ENCODE measurements around the gene CREBL2.
"Not testable (repeated sequence)": the region's sequence is repeated elsewhere in the genome, so short reads cannot be mapped to it uniquely, and the experiment has no call there.

Gene CREBL2

DNA sequence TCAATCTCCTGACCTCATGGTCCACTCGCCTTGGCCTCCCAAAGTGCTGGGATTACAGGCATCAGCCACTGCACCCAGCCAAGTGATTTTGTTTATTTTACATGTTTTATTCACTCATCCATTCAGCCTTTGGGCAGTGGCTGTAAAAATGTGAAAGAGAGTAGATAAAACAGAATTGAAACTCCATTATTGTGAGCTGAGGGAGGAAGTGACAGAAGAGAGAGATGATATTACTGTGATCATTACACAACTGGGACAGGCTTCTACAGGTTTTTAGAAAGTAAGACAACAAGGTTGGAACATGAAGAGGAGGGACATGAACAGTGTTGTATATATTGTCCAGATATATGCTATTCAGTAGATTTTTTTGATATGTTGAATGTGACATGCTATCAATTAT, 25.0 kb downstream of the CREBL2 start:
- DNase-seq (ENCODE audit: low read depth in 2 of 2), result no peak

DNA sequence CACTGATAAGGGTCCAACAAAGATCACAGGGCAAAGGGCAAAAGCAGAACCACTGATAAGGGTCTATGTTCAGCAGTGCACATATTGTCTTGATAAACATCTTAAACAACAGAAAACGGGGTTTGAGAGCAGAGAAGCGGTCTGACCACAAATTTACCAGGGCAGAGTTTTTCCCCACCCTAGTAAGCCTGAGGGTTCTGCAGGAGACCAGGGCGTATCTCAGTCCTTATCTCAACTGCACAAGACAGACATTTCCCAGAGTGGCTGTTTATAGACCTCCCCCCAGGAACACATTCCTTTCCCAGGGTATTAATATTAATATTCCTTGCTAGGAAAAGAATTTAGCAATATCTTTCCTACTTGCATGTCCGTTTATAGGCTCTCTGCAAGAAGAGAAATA, 28.3 kb downstream of the CREBL2 start:
- not testable (repeated sequence) for DNase-seq (ENCODE audit: low read depth in 2 of 2)

DNA sequence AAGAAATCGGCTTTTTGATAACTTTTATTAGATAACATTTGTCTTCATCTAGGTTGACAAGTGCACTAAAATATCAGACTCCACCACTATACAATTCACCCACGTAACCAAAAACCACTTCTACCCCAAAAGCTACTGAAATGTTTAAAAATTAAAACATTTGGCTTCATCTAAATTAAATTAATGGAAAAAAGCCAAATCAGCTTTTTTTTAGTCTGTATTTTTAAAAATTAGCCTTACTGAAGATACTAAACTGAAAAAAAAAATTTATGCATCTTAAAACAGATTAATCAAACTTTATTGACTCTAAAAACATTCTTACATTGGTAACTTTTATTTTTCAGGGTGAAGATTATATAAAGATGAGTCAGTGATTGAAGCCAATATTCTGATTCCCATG, 30.0 kb downstream of the CREBL2 start:
- DNase-seq (ENCODE audit: low read depth in 2 of 2), result no peak

DNA sequence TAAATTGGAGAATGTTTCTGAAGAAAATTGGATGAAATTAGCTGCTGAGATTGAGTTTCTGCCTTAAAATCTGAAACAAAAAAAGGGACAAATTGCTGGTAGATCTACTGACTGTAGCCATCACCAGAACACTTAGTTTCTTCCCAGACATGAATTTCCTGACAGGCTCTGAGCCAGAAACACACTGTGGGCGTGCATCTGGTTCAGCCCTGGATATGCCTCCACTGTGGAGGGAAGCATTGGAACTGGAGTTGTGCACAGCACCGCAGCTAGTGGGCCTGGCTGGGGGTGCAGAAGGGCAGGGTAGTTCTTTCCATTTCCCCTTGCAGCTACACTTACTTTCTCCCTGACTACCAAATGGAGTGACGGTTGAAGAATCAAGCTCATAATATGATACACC, 31.2 kb downstream of the CREBL2 start:
- DNase-seq (ENCODE audit: low read depth in 2 of 2), result no peak

DNA sequence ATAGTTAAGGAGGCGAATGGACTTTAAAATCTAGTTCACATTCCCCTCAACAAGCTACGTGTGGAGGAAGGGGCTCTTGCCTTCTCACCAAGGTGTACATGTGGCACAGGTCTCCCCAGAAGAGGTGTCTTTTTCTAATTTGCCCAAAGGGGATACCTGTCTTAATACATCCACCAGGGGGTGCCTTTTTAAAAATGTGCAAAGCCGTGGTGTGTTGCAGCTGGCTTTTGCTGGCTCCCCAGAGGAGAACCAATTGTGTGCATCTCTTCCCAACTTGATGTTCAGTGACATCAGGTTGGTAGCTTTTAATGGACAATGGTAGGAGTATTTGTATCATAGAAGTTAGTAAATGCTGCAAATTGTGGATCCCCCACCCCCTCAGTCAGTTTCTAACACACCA, 33.8 kb downstream of the CREBL2 start:
- no peak for DNase-seq (ENCODE audit: low read depth in 2 of 2)

DNA sequence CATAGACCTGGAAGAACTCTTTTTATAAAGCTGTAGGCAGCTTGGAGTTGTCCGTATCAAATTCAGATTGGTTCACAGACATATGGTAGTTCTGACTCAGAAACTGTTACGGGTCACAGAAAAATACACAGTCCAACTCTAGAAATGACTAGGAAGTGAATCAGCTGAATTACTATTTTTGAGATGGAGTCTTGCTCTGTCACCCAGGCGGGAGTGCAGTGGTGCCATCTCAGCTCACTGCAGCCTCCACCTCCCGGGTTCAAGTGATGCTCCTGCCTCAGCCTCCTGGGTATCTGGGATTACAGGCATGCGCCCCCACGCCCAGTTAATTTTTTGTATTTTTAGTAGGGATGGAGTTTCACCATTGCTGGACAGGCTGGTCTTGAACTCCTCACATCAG, 34.3 kb downstream of the CREBL2 start:
- DNase-seq (ENCODE audit: low read depth in 2 of 2), result not testable (repeated sequence)

DNA sequence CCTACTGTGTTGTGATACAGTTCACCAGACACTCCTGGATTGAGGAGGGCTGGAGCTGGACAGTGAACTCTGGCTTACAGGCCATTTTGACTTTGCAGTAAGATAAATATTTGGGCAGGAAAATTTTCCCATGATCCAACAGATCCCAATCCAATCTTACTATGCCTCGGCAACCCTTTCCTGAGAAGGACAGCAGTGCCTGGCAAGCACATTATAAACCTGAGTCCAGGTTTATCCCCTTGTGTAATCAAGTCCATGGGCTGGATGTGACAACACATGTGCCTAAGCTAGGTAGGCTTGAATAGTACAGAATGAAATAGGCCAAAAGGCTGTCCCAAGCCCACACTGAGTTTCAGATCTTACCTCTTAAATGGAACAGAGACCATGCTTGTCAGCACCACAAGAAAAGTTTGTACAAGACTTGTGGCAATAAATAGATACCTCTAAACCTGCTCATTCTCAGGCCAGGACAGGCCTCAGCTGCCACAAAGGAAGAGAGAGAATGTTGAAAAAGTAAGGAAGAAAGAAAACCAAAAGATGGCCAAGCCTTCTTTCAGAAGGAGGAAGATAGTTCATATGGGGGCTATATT, 34.9 kb downstream of the CREBL2 start:
- no peak for DNase-seq (ENCODE audit: low read depth in 2 of 2)

DNA sequence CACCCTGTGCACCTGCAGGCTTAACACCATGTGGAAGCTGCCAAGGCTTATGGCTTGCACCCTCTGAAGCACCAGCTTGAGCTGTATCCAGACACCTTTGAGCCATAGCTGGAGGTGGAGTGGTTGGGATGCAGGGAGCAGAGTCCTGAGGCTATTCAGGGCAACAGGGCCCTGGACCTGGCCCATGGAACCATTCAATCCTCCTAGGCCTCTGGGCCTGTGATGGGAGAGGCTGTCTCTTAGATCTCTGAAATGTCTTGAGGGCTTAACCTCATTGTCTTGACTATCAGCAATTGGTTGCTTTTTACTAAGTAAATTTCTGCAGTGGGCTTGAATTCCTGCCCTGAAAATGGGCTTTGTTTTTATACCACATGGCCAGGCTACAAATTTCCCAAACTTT, 36.6 kb downstream of the CREBL2 start:
- no peak for DNase-seq (ENCODE audit: low read depth in 2 of 2)

DNA sequence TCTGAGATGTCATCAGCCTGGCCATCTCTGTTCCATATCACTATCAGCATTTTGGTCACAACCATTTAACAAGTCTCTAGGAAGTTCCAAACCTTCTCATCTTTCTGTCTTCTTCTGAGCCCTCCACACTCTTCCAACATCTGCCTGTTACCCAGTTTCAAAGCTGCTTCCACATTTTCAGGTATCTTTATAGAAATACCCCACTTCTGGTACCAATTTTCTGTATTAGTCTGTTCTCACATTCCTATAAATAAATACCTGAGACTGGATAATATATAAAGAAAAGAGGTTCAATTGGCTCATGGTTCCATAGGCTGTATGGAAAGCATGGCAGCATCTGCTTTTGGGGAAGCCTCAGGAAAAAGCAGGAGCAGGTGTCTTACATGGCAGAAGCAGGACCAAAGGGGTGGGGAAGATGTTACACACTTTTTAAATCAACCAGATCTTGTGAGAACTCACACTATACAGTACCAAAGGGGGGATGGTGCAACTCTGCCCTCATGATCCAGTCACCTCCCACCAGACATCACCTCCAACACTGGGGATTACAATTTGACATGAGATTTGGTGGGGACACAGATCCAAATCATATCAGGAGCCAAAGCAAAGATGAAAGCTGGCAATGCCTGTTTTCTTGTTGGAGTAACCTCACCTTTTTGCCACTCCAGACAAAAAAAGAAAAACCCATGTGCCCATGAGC, 37.4 kb downstream of the CREBL2 start:
- DNase-seq (ENCODE audit: low read depth in 2 of 2), result no peak

DNA sequence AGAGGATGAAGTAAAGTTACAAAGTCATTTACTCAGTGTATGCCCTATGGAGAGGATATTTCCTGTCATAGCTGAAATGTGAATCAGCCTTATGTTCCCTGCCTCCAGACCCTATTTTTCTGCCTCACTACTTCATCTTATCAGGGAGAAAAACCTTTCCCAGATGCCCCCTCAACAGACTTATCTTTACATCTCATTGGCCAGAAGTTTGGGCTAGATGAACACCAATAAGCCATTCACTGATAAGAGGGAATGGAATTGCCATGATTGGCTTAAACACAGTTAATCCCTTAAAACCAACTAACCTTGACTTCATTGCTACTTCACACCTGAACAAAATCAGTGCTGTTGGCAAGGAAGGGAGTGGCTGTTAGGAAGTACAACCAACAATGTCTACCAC, 40.1 kb downstream of the CREBL2 start:
- no peak for DNase-seq (ENCODE audit: low read depth in 2 of 2)

DNA sequence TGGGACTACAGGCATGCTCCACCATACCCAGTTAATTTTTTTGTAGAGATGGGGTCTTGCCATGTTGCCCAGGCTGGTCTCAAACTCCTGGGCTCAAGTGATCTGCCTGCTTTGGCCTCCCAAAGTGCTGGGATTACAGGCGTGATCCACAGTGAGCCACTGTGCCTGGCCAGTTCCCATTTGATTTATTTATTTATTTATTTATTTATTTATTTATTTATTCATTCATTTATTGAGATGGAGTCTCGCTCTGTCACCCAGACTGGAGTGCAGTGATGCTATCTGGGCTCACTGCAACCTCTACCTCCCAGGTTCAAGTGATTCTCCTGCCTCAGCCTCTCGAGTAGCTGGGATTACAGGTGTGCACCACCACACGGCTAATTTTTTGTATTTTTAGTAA, 41.0 kb downstream of the CREBL2 start:
- not testable (repeated sequence) for DNase-seq (ENCODE audit: low read depth in 2 of 2)

DNA sequence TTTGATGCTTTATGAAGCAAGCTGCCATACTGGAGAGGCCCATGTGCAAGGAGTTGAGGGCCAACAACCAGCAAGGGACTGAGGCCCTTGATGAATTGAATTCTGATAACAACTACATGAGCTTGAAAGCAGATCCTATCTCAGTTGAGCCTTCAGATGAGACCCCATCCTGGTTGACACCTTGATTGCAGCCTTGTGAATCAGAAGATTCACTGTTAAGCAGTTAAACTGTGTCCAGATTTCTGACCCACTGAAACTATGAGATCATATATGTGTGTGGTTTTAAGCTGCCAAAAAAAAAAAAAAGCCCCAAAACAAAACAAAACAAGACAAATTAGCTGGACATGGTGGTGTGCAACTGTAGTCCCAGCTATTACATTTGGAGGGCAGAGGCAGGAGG, 42.2 kb downstream of the CREBL2 start:
- no peak for DNase-seq (ENCODE audit: low read depth in 2 of 2)

DNA sequence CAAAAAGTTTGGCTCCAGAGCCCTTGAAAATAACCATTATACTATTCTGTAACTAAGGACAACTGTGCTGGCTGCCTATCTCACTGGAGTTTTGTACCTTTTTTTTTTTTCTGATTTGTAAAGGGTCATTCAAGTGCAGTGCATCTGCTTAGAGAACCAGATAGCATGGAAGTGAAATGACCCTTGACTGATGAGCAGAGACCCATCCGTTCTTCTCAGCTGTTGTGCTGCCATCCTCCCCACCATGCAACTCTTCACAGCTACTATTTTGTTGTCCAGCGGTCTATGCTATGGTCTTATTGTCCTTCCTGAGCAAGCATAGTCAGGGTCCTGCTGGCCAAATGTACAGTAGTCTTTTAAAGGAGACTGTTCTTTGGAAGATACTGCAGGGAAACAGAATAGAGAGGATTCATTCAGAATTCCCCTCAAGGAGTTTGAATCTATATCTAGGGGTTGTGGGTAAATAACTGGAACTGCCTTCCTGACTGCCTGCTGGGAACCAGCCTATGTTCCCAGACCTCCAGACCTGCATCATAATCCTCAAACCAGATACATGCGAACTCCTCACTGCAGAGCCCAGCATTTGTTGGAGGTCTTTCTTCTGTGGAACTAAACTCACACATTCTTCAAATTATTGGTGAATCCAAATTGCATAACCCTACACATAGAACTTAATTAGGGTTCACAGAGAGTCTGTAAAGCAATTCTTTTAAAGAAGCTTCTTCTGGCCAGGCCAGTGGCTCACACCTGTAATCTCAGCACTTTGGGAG, 43.2 kb downstream of the CREBL2 start:
- no peak for DNase-seq (ENCODE audit: low read depth in 2 of 2)

DNA sequence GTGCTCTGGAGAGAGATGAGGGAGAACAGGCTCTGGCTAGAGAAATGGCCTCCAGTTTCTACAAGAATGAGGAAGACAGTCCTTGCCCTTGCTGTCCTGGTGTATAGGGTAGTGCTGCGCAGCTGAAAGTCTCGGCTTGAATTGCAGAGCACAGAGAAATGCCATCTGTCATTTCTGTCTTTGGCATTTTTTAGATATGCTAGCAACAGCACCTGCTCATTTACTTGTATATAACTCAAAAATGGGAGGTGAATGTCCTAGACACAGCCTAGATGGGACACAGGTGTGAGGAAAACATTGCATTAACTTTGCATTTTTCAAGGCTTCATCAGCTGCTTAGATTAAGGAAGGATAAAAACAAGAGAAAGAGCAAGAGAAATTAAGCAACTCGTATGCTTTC, 48.5 kb downstream of the CREBL2 start:
- no peak for DNase-seq (ENCODE audit: low read depth in 2 of 2)

DNA sequence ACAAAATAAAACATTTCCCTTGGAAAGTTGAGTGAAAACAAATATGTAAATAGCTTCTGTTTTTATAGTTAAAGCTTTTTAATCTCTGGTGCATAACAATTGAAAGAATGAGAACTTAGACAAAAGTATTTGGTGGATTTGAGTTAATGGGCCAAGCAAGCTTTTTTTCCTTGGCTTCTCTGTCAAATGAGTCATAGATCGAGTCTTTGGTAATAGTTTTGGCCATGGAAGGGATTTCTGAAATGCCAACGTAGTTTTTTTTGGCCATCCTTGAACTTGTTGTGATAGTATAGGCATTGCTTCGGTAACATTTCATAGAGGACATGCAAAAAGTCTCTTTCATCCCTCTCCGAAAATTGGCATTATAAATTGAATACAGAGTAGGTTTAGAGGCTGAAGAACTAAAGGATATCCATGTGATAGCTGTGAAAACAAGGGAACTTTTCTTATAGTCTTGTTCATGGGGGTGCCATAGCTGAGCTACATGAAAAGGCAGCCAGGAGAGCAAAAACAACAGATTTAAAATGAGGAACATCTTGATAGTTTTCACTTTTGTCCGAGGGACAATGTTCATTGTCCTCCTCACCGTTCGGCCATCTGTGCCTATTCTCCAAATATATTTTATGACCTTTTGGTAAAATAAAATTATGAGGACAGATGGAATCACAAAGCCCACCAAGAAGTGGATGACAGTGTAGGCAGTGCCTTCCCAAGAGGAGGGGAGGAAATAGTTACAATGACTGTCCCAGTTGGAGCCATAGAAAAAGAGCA, 49.6 kb downstream of the CREBL2 start:
- DNase-seq (ENCODE audit: low read depth in 2 of 2), result no peak

DNA sequence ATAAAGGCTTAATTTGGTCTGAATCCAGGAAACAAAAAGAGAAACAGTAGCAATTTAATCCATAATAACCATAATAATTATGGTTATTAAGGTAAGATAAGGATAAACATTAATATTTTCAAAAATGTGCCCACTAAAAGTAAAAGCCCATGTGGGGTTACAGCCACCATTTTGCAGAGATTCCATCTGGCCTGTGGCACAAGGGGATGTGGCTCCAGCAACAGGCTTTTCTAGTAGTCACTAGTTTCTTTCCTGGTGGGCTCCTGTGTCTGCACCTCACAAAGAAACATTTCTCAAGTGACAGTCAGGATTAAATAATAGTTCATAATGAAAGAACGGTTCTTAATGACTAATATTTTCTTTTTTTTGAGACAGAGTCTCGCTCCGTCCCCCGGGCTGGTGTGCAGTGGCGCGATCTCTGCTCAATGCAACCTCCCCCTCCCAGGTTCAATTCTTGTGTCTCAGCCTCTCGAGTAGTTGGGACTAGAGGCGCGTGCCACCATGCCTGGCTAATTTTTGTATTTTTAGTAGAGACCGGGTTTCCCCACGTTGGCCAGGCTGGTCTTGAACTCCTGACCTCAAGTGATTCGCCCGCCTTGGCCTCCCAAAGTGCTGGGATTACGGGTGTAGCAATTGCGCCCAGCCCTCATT, 52.1 kb downstream of the CREBL2 start:
- no peak for DNase-seq (ENCODE audit: low read depth in 2 of 2)

DNA sequence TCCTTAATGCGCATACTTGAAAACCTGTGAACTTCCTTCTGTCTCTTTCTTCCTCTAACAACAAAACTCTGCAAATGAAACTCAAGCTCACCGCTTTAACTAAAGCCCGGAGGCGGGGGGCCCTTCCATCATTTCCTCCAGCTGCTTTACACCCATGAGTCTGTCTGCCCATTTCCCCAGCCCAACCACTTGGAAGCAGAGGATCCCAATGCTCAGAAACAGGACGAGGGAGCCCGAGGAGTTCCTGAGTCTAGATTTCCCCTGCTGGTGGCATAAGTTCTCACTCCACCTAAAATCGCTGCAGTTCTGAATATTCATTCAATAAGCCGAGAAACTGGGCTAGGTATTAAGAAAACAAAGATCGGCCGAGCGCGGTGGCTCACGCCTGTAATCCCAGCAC, 53.5 kb downstream of the CREBL2 start:
- DNase-seq (ENCODE audit: low read depth in 2 of 2), result no peak

DNA sequence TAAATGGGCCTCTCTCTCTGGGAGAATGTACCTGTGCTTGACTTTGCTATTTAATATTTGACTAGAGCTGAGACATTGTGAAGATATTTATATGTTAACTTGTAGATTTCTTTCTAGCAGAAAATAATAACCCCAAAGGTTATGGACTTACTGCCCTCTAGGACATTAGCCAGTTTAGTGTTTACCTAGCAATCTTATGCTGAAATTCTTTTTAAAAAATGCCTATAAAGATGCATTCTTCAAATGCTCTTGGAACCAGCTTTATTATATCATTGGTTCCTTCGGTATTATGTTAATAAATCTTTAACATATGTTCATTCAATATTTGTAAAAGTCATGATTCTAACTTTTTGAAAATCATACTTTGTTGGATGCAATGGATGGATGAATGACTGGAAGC, 56.3 kb downstream of the CREBL2 start:
- no peak for DNase-seq (ENCODE audit: low read depth in 2 of 2)

DNA sequence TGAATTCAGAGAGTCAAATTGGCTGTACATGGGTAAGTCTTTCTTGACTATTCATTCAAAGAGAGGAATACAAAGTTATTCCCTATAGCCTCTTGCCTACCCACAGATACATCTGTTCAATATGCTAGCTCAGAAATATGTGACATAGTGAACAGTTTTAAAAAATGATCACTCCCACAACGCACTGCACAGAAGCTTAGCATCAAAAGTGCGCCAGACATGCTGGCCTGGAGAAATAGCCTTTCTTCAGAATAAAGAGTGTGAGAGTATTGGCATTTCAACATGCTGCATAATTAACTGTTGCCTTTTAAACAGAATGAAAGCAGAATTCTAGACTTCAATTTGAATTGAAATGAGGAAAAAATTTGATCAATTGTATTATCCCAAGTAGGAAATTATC, 57.3 kb downstream of the CREBL2 start:
- no peak for DNase-seq (ENCODE audit: low read depth in 2 of 2)

DNA sequence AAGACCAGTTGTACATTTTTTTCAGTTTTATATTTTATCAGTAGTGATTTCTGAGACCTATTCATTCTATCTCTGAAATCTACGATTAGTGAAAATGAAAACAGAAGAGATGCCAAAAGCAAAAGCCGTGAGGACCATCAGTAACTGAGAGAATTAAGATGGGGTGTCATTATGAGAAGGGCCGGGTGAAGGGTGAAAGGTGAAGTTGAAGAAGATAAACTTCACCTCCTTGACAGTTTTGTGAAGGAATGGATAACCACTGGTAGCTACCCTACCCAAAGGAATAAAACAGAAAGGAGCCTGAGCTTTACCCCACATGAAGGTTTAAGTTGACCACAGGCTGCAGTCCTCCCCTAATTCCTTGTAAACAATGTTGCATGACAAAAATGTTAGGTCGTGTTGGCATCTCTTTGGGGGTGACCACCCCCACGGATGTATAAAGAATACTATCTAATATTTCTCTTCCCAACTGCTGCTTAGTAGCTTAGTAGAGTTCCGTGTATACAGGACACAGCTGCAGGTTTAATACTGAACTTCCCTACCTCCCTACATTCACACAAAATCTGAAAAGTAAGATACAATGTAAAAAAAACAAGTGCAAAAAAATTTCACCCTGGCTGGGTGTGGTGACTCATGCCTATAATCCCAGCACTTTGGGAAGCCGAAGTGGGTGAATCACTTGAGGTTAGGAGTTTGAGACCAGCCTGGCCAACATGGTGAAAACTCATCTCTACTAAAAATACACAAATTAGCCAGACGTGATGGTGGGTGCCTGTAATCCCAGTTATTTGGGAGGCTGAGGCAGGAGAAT, 60.4 kb downstream of the CREBL2 start:
- no peak for DNase-seq (ENCODE audit: low read depth in 2 of 2)

DNA sequence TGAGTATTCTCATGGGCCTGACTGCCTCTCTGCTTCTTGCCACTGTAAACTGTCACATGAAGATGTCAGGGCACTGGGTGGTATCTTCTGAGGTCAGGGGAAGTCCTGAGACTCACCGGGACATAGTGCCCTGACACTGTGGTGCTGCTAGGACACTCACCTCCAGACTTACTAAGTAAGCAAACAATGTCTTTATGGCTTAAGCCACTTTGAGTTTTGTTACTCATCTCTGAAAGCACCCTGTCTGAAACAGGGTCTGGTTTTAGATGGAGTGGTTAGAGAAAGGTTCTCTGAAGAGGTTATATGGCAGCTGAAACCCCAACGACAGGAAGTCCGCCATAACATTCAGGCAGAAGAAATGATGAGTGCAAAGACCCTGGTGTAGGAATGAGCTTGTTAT, 61.6 kb downstream of the CREBL2 start:
- DNase-seq (ENCODE audit: low read depth in 2 of 2), result no peak
